A673 (cell line): ENCODE results near the gene CCDC88B.

Experiments
- CTCF ChIP-seq: fragments of 300-800, 200-600 bp; sonication (generic); conservative IDR thresholded peaks from 2 replicates; pipeline ENCODE4 v1.5.1; 2017; ENCODE audit warnings: low read depth, mild to moderate bottlenecking, antibody characterized with exemption, low read length, moderate library complexity, mixed read lengths
- EZH2 ChIP-seq: fragments of 200-600 bp; sonication (generic); IDR thresholded peaks from 2 replicates; pipeline ENCODE4 v1.6.1; 2017; ENCODE audit warnings: borderline replicate concordance, low read depth, mild to moderate bottlenecking, mixed read lengths, antibody characterized with exemption, low read length; ENCODE audit not compliant: poor library complexity, severe bottlenecking

GRCh38 chr11:64391839-64392238, 51.8 kb downstream of the CCDC88B start:
- no peak for TF ChIP-seq CTCF
- no peak for TF ChIP-seq EZH2
